HG03469 (cell line): ENCODE data around the gene PRSS12.
"Not testable (repeated sequence)": the region's sequence is repeated elsewhere in the genome, so short reads cannot be mapped to it uniquely, and the experiment has no call there.

ENCODE experiments used
- ATAC-seq: cut with Tn5 transposase; IDR thresholded peaks from one replicate; pipeline ENCODE4 v1.9.1; 2021; ENCODE audit warnings: mild to moderate bottlenecking, moderate library complexity, moderate number of reproducible peaks; ENCODE audit not compliant: unreplicated experiment

Gene PRSS12

DNA sequence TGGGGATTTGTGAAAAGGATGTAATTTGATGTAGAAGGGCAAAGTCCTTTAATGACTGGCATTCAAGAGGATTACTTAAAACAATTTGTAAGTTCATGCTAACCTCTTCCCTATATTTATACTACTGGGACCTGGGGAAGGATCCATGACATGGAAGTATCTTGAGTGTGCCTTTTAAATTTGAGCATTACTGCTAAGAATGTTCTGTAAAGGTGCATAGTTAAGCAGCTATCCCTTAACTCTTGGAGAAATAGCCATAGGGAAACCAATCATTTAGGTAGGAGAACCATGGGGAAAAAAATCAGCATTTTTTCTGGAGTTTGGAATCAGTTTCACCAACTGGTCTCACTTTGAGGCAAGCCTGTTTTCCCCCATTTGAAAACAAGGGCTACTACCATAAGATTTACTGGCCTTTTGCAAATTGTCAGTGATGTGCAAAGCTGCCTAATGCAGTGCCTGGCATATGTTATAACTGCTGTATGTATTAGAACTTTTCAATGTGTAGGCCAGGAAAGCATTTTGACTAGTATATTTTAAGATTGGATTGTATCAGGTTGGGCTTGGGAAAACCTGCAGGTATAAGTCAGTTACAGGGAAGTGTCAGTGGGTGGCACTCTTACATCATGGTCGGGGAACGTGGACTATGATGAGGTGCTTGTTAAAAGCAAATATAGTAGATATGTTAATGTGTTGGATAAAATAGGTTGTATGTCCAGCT lies 72.1 kb downstream of the PRSS12 start:
- ATAC-seq = peak; percentile 16

DNA sequence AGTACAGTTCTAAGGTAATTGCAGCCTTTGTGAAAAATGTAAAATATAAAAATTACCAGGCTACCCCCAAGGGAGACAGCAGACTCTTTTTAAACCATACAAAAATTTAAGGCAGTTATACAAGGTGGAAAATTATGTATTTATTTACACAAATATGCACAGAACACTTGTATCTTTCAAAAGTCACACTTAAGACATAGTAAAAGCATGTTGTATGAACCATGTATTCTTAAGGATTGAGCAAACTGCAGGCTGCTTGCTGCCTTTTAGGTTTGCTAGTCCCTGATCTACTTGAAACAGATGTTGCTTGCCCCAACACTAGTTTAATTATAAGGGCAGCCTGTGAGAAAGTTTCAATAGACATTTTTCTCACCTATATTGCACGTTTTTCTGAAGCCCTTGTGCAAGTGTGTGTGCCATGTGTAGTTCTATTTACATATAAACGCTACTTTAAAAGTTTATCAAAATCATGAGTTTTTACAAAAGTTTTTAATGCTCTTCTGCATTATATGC lies 72.8 kb downstream of the PRSS12 start:
- ATAC-seq = no peak

DNA sequence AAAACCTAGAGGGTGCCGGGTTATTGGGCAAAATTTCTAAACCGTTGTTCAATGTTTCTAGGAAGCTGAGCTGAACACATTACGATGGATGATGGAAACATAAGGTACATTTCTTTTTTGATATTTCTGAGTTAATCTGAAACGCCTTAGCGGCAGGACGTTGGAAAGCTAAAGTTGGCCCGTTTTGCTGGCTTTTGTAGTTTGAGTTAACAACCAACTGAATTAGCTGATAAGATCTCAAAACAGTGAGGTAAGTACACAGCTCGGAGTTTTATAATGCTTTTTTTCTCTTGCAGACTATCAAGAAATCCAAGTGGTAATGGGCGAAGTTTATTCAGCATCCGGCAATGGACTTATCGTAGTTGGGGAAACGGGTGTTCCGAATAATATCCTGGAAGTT lies 73.5 kb downstream of the PRSS12 start:
- no peak for ATAC-seq

DNA sequence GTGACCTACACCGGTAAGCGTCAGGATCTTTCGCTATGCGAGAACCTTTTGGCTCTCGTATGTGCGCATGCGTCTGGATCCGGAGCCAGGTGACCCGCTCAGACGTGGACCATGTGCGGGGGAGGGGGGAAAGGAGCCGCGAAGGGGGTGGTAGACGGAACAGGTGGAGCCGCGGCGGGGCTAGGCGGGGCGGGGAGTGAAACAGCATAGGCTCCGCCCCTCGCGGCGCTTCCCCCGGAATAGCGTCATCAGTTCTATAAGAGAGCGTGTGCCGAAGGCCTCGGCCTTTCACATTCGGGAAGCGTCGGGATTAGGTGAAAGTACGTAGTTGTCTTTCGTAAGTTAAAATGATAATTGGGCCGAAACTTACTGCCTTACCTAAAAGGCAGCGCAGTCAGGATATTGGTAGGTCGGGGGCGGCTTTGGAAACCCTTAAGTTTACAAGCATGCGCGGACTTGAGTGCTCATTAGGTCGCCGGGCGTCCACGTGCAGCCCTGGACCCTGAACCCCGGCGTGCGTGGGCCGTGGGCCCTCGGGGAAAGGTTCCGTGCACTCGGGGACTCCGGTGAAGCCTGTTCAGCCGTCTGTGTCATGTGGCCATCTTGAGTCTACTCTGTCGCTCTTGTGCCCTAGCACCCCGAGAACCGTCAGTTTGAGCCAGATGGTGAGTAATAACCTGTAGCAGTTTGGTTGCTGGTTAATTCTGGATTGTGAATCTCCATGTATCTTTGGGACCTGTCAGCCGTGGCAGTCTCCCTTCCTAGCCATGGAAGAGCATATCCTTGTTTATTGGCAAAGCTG lies 74.1 kb downstream of the PRSS12 start:
- peak; percentile 65 for ATAC-seq

DNA sequence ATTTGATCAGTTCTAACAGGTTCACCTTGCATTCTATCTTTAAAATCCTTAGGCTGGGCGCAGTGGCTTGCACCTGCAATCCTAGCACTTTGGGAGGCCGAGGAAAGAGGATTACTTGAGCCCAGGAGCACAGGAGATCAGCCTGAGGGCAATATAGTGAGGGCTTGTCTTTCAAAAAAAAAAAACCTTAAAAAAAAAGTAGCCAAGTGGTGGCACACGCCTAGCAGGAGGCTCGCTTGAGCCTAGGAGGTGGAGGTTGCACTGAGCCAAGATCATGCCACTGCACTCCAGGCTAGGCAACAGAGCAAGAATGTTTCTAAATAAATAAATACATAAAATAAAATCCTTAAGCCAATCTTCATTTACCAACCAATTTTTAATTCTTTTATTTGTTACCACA lies 75.6 kb downstream of the PRSS12 start:
- no peak for ATAC-seq

DNA sequence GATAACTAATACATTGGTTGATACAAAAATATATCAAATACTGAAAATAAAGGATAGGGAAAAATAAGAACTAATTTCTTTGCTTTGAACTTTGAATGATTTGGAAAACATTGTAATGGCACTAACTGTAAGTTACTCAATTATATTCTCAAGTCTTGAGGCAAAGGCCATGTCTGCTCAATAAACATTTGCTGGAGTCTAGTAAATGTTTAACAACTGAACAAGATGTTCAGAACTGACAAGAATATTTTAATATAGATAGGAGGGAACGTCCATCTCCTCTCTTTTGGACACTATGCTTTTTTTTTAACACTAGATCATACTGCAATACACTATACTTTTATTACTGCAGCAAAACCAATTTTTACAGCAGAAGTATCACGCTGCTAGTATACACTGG lies 76.2 kb downstream of the PRSS12 start:
- ATAC-seq = no peak

DNA sequence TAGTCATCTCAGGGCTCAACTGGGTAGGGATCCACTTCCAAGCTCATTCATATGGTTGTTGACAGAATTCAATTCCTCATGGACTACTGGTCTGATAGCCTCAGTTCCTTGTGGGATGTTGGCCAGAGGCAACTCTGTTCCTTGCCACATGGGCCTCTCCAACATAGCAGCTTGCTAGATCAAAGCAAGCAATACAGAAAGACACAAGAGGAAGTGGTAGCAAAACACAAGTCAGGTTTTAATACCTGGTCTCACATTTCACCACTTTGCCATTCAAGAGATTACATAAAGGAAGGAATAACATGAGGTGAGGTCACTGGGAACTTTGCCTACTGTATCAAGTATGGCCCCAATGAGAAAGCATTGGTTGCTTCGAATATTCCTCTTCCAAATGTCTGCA lies 79.2 kb downstream of the PRSS12 start:
- no peak for ATAC-seq

DNA sequence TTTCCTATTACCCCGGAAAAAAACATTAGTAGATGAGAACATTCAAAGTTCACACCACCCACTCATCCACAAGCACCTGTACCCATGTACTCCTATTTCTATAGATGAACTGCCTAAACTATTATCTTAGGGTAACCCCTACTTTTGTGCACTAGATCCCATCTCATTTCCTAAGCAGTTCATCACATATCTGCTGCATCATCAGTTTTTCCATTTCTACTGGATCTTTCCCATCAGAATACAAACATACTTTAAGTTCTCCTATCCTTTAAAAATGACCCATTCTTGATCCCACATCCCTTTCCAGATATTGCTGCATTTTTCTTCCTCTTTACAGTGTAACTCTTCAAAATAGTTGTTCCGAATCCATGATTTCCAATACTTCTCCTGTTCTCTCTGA lies 81.0 kb downstream of the PRSS12 start:
- no peak for ATAC-seq

DNA sequence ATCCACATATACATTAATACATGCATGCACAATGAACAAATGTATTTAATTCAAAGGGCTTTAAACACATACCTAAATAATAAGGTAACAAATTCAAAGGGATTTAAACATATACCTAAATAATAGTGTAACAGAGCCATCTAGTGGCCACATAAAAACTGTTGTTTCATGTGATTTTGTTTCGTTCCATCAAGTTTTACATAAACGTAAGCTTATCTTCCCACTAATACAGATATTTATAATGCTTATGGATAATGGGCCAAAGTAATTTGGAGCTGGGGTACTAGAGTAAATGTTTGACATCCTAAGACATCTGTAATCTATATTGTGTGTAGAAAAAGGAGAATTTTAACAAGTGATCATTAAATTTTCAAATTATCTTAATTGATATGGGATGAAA lies 82.3 kb downstream of the PRSS12 start:
- ATAC-seq = peak; percentile 47

DNA sequence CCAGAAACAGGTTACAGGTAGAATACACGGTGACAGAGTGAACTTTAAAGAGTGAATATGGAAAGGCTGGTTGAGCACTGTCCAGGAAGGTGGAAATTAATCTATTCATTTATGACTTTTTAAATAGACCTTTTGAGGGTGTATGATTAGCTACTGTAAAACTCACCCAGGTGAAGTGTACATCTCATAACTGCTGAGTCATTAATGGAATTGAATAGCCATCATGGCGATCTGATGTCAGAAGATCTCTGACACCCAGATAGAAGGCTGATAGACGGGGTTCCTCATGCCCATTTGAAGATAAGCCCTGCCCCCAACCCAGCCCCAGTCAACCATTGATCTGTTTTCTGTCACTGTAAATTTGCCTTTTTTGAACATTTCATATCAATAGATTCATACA lies 84.0 kb downstream of the PRSS12 start:
- no peak for ATAC-seq

DNA sequence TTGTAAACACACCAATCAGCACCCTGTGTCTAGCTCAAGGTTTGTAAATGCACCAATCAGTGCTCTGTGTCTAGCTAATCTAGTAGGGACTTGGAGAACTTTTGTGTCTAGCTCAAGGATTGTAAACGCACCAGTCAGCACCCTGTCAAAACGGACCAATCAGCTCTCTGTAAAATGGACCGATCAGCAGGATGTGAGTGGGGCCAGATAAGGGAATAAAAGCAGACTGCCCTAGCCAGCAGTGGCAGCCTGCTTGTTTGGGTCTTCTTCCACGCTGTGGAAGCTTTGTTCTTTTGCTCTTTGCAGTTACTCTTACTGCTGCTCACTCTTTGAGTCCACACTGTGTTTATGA lies 86.7 kb downstream of the PRSS12 start:
- ATAC-seq = not testable (repeated sequence)

DNA sequence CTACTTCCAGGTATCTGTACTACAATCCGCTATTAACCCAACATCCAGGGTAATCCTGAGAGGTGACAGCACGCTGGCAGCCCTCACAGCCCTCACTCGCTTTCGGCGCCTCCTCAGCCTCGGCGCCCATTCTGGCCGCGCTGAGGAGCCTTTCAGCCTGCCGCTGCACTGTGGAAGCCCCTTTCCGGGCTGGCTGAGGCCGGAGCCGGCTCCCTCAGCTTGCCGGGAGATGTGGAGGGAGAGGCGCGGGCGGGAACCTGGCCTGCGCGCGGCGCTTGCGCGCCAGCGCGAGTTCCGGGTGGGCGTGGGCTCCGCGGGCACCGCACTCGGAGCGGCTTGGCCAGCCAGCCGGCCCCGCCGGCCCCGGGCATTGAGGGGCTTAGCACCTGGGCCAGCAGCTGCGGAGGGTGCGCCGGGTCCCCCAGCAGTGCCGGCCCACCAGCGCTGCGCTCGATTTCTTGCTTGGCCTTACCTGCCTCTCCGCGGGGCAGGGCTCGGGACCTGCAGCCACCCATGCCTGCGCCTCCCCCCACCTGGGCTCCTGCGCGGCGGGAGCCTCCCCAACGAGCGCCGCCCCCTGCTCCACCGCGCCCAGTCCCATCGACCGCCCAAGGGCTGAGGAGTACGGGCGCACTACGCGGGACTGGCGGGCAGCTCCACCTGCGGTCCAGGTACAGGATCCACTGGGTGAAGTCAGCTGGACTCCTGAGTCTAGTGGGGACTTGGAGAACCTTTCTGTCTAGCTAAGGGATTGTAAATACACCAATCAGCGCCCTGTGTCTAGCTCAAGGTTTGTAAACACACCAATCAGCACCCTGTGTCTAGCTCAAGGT lies 87.3 kb downstream of the PRSS12 start:
- ATAC-seq = no peak

DNA sequence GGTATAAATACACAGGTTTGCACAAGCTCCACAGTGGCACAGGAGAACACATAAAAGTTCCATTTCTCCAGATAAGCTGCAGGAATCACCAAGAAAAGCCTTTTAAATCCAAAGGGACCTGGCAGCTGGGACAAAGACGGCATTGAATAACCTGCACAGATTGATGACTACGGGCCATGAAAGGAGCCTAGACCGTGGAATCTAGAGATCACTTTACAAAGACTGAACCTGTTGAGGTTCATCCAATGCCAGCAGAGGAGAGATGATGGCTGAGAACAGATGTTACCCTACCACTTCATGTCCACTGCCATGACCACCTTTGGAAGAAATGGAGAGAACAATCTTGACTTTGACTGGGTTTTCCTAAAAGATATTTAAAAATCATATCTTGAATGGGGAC lies 88.7 kb downstream of the PRSS12 start:
- ATAC-seq = no peak

DNA sequence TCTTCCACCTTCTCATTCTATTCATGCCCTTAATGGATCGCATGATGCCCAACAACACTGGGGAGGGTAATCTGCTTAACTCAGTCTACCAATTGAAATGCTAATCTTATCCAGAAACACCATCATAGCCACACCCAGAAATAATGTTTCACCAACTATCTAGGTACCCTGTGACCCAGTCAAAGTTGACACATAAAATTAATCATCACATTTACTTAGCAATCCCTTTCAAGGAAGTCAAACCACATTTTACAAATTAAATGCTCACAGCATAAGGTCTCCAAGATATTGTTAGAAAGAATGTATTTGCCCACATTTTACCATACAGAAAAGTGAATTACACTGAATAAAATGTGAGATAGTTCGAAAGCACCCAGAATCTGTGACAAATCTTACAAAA lies 92.5 kb downstream of the PRSS12 start:
- ATAC-seq = no peak

DNA sequence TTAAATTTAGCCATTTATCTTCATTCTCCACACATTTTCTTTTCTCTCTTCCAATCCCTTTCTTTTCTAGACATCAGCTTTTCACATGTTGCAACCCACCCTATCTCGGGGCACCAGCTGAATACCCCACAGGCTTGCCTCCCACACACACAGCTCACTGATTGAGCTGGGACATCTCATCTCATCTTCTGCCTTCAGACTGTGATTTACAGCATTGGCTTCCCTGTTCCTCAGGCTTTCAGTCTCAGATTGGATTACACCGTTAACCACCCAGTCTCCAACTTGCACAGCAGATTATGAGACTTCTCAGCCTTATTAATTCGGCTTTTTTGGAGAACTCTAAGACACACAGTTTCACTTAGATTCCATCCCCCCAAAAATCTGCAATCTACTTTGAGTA lies 93.7 kb downstream of the PRSS12 start:
- no peak for ATAC-seq

DNA sequence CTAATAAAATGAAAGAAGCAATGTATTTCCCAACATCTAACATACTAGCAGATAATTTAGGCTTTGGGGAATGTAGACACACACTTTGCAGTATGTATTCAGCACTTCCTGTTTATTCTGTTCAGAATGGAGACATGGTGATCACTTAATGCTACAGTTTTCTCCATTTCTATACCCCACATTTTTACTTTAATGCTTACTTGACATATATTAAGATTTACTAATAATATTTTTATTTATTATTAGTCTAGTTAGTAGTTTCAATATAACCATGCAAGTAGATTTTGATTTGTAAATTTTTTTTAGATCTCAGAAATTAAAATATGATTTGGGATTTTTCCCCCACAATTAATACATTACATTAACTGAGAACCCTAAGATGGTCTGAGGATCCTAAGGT lies 98.4 kb downstream of the PRSS12 start:
- ATAC-seq = no peak

DNA sequence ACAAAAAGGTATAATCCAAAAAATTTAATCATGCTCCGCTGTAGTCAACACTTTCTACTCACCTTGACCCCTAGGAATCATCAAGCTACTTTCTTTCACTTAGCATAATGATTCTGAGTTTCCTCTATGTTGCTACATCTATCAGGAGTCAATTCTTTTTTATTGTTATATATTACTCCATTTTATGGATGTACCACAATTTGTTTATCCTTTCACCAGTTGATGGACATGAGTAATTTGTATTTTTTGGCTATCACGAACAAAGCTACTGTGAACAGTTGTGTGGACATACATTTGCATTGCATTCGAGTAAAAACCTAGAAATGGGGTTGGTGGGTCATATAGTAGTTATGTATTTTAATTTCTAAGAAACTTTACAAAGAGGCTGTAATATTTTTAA lies 102.9 kb downstream of the PRSS12 start:
- no peak for ATAC-seq

DNA sequence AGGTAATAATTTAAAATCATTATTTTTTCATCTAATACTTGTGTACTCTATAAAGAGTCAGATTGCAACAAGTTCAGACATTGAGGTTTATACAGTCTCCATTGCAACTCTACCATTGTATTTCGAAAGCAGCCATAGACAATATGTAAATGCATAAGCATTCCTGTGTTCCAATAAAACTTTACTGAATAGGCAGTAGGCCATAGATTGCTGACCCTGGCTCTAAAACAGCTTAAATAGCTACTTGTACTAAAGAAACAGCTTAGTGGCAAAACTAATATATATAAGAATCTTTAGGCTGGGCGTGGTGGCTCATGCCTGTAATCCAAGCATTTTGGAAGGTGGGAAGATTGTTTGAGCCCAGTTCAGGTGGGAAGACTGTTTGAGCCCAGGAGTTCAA lies 115.3 kb downstream of the PRSS12 start:
- ATAC-seq = no peak

DNA sequence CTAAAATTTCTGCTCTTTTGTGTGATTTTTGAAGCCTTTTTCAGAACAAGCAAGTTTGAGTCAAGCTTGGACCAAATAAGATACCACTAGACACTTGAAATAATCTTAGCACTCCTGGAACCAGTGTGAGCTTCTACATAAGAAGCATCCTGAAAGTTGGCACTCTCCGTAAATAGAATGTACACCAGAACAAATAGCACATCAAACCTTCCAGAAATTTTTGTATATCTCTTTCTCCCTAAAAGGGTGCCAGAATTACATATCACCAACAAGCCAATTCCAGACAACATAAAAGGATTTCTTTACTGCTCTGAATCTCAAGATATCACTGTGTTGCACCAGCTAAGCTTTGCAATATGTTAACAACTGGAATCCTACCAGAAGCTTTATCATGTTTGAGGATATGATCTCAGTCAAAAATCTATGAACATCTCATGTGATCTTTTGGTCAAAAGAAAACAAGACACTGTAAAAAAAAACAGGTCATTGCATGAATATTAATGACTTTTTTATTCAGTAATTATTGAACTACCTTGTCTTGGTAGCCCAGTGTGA lies 117.2 kb downstream of the PRSS12 start:
- ATAC-seq = no peak
